IMR-90 (cell line): ENCODE data around the gene KIF12. TPM values are rescaled to one million over a fixed set of nuclear protein-coding genes. Genes with fewer than 3 reads are reported as not detected.

Source experiments
- ATAC-seq: fragments of 200-7000 bp; cut with Tn5 transposase; 2 replicates; pipeline ENCODE4 v1.9.1; 2020; ENCODE audit warnings: low read depth, mild to moderate bottlenecking, moderate library complexity
- BruUV-seq: library from RNA; stranded (reverse); fragments of 400-500 nt; replicated peaks from 2 replicates; lab custom pipeline; 2021; lab: Mats Ljungman, UMichigan
- CTCF ChIA-PET: fragments of 300-600 bp; formaldehyde crosslinking; extraction: SDS; loops from one replicate; lab custom pipeline; 2021; ENCODE audit warnings: antibody characterized with exemption; lab: Yijun Ruan, JAX
- POLR2A ChIA-PET: fragments of 300-600 bp; sonication (Branson Sonifier 250); formaldehyde crosslinking; loops from one replicate; lab custom pipeline; 2022; ENCODE audit warnings: antibody characterized with exemption; ENCODE audit not compliant: unreplicated experiment; lab: Charles Lee
- DNase-seq: peaks from one replicate; pipeline ENCODE4 v3.0.0; 2013
- H2AFZ ChIP-seq: replicated peaks from 2 replicates; pipeline ENCODE3; 2013; ENCODE audit warnings: low read length, mild to moderate bottlenecking; ENCODE audit not compliant: poor library complexity
- H2AK5ac ChIP-seq: 2 replicates; pipeline ENCODE4 v1.6.1; 2013; ENCODE audit warnings: low read depth, low read length, inconsistent platforms
- H2AK9ac ChIP-seq: replicated peaks from 2 replicates; pipeline ENCODE3; 2013; ENCODE audit warnings: mild to moderate bottlenecking, low read depth, low read length, moderate library complexity; ENCODE audit not compliant: poor library complexity
- H2BK120ac ChIP-seq: 2 replicates; pipeline ENCODE4 v1.6.1; 2013; ENCODE audit warnings: low read depth, low read length, inconsistent platforms
- H2BK15ac ChIP-seq: 3 replicates; pipeline ENCODE4 v1.6.1; 2013; ENCODE audit warnings: low read depth, low read length, inconsistent platforms
- H2BK20ac ChIP-seq: 2 replicates; pipeline ENCODE4 v1.6.1; 2013; ENCODE audit warnings: low read depth, mild to moderate bottlenecking, inconsistent platforms, low read length, moderate library complexity
- H2BK5ac ChIP-seq: 2 replicates; pipeline ENCODE4 v1.6.1; 2013; ENCODE audit warnings: mild to moderate bottlenecking, low read depth, low read length, inconsistent platforms; ENCODE audit not compliant: poor library complexity, severe bottlenecking
- H3K14ac ChIP-seq: replicated peaks from 2 replicates; pipeline ENCODE4 v1.6.1; 2013; ENCODE audit warnings: low read depth, low read length, inconsistent platforms
- H3K18ac ChIP-seq: 2 replicates; pipeline ENCODE4 v1.6.1; 2013; ENCODE audit warnings: low read depth, low read length, control low read depth
- H3K23ac ChIP-seq: 2 replicates; pipeline ENCODE4 v1.6.1; 2013; ENCODE audit warnings: low read depth, low read length, inconsistent platforms
- H3K27ac ChIP-seq: 2 replicates; pipeline ENCODE4 v1.5.1; 2013; ENCODE audit warnings: mild to moderate bottlenecking, control low read depth, low read length; ENCODE audit not compliant: insufficient read depth
- H3K27me3 ChIP-seq: 2 replicates; pipeline ENCODE4 v1.6.1; 2013; ENCODE audit warnings: low read length; ENCODE audit not compliant: control insufficient read depth, insufficient read depth
- H3K36me3 ChIP-seq: 2 replicates; pipeline ENCODE4 v1.6.1; 2013; ENCODE audit warnings: low read length, mixed read lengths; ENCODE audit not compliant: control insufficient read depth, insufficient read depth
- H3K4ac ChIP-seq: 2 replicates; pipeline ENCODE4 v1.6.1; 2013; ENCODE audit warnings: low read depth, low read length, inconsistent platforms
- H3K4me1 ChIP-seq: 2 replicates; pipeline ENCODE4 v1.6.1; 2013; ENCODE audit warnings: low read length, mixed read lengths; ENCODE audit not compliant: control insufficient read depth, insufficient read depth
- H3K4me2 ChIP-seq: 2 replicates; pipeline ENCODE4 v1.6.1; 2013; ENCODE audit warnings: low read depth, mild to moderate bottlenecking, control low read depth, low read length, moderate library complexity
- H3K4me3 ChIP-seq: 2 replicates; pipeline ENCODE4 v1.5.1; 2013; ENCODE audit warnings: low read depth, mild to moderate bottlenecking, control low read depth, low read length, moderate library complexity; ENCODE audit not compliant: insufficient read depth
- H3K56ac ChIP-seq: 2 replicates; pipeline ENCODE4 v1.6.1; 2013; ENCODE audit warnings: low read length, inconsistent platforms; ENCODE audit not compliant: insufficient read depth; ENCODE audit errors: extremely low read depth
- H3K79me1 ChIP-seq, 2 experiments: 2 replicates each; pipeline ENCODE4 v1.6.1; 2013; ENCODE audit warnings: low read length in 2 of 2, inconsistent platforms in 1 of 2, low read depth in 1 of 2
- H3K9ac ChIP-seq: 2 replicates; pipeline ENCODE4 v1.6.1; 2013; ENCODE audit warnings: low read depth, low read length, control low read depth
- H3K9me1 ChIP-seq: 2 replicates; pipeline ENCODE4 v1.6.1; 2013; ENCODE audit warnings: low read length, inconsistent platforms; ENCODE audit not compliant: insufficient read depth
- H3K9me3 ChIP-seq: 2 replicates; pipeline ENCODE4 v1.6.1; 2013; ENCODE audit warnings: low read length; ENCODE audit not compliant: control insufficient read depth, insufficient read depth
- H4K20me1 ChIP-seq: 2 replicates; pipeline ENCODE4 v1.6.1; 2013; ENCODE audit warnings: low read length, inconsistent platforms; ENCODE audit not compliant: insufficient read depth
- H4K5ac ChIP-seq: 2 replicates; pipeline ENCODE4 v1.6.1; 2013; ENCODE audit warnings: mild to moderate bottlenecking, low read depth, low read length, control low read depth
- H4K8ac ChIP-seq, 2 experiments: 2 replicates each; pipeline ENCODE4 v1.6.1; 2013; ENCODE audit warnings: low read depth in 2 of 2, low read length in 2 of 2, control low read depth in 1 of 2, inconsistent platforms in 1 of 2
- H4K91ac ChIP-seq: 2 replicates; pipeline ENCODE4 v1.6.1; 2013; ENCODE audit warnings: low read depth, low read length, inconsistent platforms; ENCODE audit not compliant: insufficient read depth
- BHLHE40 ChIP-seq: fragments of 150-350 bp; IDR thresholded peaks from 2 replicates; pipeline ENCODE4 v1.6.1; 2016; ENCODE audit warnings: mild to moderate bottlenecking, low read depth, low read length
- CEBPB ChIP-seq: IDR thresholded peaks from 2 replicates; pipeline ENCODE4 v1.6.1; 2012; ENCODE audit warnings: low read depth, low read length, improper control_type of control experiment
- CHD1 ChIP-seq: IDR thresholded peaks from 2 replicates; pipeline ENCODE4 v1.6.1; 2012; ENCODE audit warnings: low read depth, low read length, improper control_type of control experiment
- FOS ChIP-seq: fragments of 150-350 bp; IDR thresholded peaks from 2 replicates; pipeline ENCODE4 v1.6.1; 2016; ENCODE audit warnings: low read depth, low read length
- MAFK ChIP-seq: IDR thresholded peaks from 2 replicates; pipeline ENCODE4 v1.6.1; 2012; ENCODE audit warnings: low read depth, low read length, improper control_type of control experiment
- NFE2L2 ChIP-seq: fragments of 150-350 bp; IDR thresholded peaks from 2 replicates; pipeline ENCODE4 v1.6.1; 2016; ENCODE audit warnings: low read depth, mild to moderate bottlenecking, low read length
- POLR2A ChIP-seq: IDR thresholded peaks from 2 replicates; pipeline ENCODE4 v1.6.1; 2012; ENCODE audit warnings: mild to moderate bottlenecking, low read depth, low read length
- RAD21 ChIP-seq: IDR thresholded peaks from 2 replicates; pipeline ENCODE4 v1.6.1; 2012; ENCODE audit warnings: low read length, improper control_type of control experiment
- RCOR1 ChIP-seq: IDR thresholded peaks from 2 replicates; pipeline ENCODE4 v1.6.1; 2012; ENCODE audit warnings: mild to moderate bottlenecking, low read length, improper control_type of control experiment; ENCODE audit not compliant: insufficient replicate concordance
- RFX5 ChIP-seq: IDR thresholded peaks from 2 replicates; pipeline ENCODE4 v1.8.0; 2012; ENCODE audit warnings: low read depth, mild to moderate bottlenecking, low read length, moderate library complexity
- SMC3 ChIP-seq: fragments of 150-350 bp; IDR thresholded peaks from 2 replicates; pipeline ENCODE4 v1.6.1; 2016; ENCODE audit warnings: low read depth, mild to moderate bottlenecking, antibody characterized with exemption, low read length, moderate library complexity
- WGBS, 2 experiments: methylation state at CpG; one replicate each; pipeline versions ENCODE4 v1.1.5 to v1.1.7; 2013; ENCODE audit warnings: missing lambda C conversion rate in 2 of 2; ENCODE audit not compliant: insufficient read length in 1 of 2; ENCODE audit errors: extremely low coverage in 2 of 2; 5-methylcytosine and 5-hydroxymethylcytosine counted together
- dilution Hi-C: fragments of 300-500 bp; cut with HindIII; formaldehyde crosslinking; loops from one replicate; pipeline ENCODE4 v1.14.3; 2018; ENCODE audit warnings: low sequenced_read_pairs; ENCODE audit not compliant: unreplicated experiment
- in situ Hi-C: fragments of 300-500 bp; cut with MboI; formaldehyde crosslinking; loops from 3 replicates; pipeline ENCODE4 v1.14.3; 2019; ENCODE audit warnings: low sequenced_read_pairs, inconsistent platforms, mixed read lengths
- intact Hi-C: fragments of 100-400 bp; cut with micrococcal nuclease; formaldehyde crosslinking; loops from 2 replicates; pipeline ENCODE4 v1.10.0; 2022
- polyA plus RNA-seq, 3 experiments: library from polyadenylated mRNA; depleted of rRNA; stranded (reverse); fragments of >200 nt; gene quantifications; 2 replicates each; pipeline ENCODE4 v1.2.3, GENCODE V29; 2012; ENCODE audit warnings: low replicate concordance in 1 of 3
- total RNA-seq: library from RNA; depleted of rRNA; stranded (reverse); fragments of >200 nt; gene quantifications from 2 replicates; pipeline ENCODE4 v1.2.3, GENCODE V29; 2012
- TF ChIP-seq, protein P1 (sequence below): fragments of 150-350 bp; IDR thresholded peaks from 2 replicates; pipeline ENCODE4 v1.6.1; 2016; ENCODE audit warnings: low read depth, mild to moderate bottlenecking, low read length, moderate library complexity, borderline replicate concordance
- TF ChIP-seq, protein P2 (sequence below): fragments of 150-350 bp; IDR thresholded peaks from 2 replicates; pipeline ENCODE4 v1.6.1; 2017; ENCODE audit warnings: mild to moderate bottlenecking, antibody characterized with exemption, low read length, low read depth
- TF ChIP-seq, protein P3 (sequence below): conservative IDR thresholded peaks from 2 replicates; pipeline ENCODE4 v1.5.1; 2012; ENCODE audit warnings: mild to moderate bottlenecking, low read depth, low read length, improper control_type of control experiment

KIF12 gene
- total and polyA plus RNA-seq, 2 of the 4 experiments (the other 2 are of a cell fraction): not detected

DNA sequence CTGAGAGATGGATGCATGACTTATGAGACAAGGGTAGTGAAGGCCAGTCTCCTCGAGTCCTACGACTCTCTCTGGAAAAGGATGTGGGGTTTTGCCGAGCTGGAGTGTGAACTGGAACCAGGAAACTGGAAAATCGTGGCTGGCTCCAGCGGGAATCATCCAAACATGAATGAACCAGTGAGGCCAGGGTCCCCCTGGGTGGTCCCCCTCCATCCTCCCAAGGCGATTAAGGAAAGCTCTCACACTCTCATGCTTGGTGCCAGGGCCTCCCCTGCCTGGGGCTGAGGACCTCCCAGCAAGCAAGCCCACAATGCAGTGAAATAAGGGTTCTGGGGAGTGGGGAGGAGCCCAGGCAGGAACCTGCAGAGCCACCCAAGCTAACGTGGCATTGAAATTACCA lies 11.4 kb downstream of the KIF12 start:
- no peak overlapping the region for H2BK5ac ChIP-seq
- no peak overlapping the region for H2BK120ac ChIP-seq
- H3K9me3 ChIP-seq: 0 out of 2 replicates have a peak, but pooled peaks cover 2% of the 10 kb centered on the region
- in situ Hi-C loops: no loop called here
- no peak for DNase-seq
- H3K4ac ChIP-seq: no peak overlapping the region
- no peaks in the 10 kb centered on the region for H3K4me1 ChIP-seq
- CTCF ChIA-PET: no interaction called here
- no peak overlapping the region for H2AK9ac ChIP-seq
- no peak overlapping the region for H4K5ac ChIP-seq
- H3K4me2 ChIP-seq: no peak overlapping the region
- no peak for TF ChIP-seq CHD1
- TF ChIP-seq CEBPB: no peak
- no peak for TF ChIP-seq RAD21
- TF ChIP-seq, protein P1, sequence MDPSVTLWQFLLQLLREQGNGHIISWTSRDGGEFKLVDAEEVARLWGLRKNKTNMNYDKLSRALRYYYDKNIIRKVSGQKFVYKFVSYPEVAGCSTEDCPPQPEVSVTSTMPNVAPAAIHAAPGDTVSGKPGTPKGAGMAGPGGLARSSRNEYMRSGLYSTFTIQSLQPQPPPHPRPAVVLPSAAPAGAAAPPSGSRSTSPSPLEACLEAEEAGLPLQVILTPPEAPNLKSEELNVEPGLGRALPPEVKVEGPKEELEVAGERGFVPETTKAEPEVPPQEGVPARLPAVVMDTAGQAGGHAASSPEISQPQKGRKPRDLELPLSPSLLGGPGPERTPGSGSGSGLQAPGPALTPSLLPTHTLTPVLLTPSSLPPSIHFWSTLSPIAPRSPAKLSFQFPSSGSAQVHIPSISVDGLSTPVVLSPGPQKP: no peak
- no peak for TF ChIP-seq MAFK
- TF ChIP-seq RCOR1: no peak
- TF ChIP-seq NFE2L2: no peak
- TF ChIP-seq SMC3: no peak
- TF ChIP-seq, protein P2, sequence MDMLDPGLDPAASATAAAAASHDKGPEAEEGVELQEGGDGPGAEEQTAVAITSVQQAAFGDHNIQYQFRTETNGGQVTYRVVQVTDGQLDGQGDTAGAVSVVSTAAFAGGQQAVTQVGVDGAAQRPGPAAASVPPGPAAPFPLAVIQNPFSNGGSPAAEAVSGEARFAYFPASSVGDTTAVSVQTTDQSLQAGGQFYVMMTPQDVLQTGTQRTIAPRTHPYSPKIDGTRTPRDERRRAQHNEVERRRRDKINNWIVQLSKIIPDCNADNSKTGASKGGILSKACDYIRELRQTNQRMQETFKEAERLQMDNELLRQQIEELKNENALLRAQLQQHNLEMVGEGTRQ: no peak
- TF ChIP-seq FOS: no peak
- TF ChIP-seq BHLHE40: no peak
- TF ChIP-seq POLR2A: no peak
- TF ChIP-seq, protein P3, sequence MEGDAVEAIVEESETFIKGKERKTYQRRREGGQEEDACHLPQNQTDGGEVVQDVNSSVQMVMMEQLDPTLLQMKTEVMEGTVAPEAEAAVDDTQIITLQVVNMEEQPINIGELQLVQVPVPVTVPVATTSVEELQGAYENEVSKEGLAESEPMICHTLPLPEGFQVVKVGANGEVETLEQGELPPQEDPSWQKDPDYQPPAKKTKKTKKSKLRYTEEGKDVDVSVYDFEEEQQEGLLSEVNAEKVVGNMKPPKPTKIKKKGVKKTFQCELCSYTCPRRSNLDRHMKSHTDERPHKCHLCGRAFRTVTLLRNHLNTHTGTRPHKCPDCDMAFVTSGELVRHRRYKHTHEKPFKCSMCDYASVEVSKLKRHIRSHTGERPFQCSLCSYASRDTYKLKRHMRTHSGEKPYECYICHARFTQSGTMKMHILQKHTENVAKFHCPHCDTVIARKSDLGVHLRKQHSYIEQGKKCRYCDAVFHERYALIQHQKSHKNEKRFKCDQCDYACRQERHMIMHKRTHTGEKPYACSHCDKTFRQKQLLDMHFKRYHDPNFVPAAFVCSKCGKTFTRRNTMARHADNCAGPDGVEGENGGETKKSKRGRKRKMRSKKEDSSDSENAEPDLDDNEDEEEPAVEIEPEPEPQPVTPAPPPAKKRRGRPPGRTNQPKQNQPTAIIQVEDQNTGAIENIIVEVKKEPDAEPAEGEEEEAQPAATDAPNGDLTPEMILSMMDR: no peak
- no peak for TF ChIP-seq RFX5
- no peak overlapping the region for H2AK5ac ChIP-seq
- no peak overlapping the region for H3K14ac ChIP-seq
- no peaks in the 10 kb centered on the region for H3K9me1 ChIP-seq
- no peaks in the 10 kb centered on the region; the same call in 1 of the 2 replicates for H4K20me1 ChIP-seq
- no peak overlapping the region for H2BK15ac ChIP-seq
- no peak overlapping the region for H3K56ac ChIP-seq
- ATAC-seq: no peak
- H4K91ac ChIP-seq: no peak overlapping the region
- no peak overlapping the region for H3K23ac ChIP-seq
- H4K8ac ChIP-seq: no peak overlapping the region
- 57% methylated on average over 2 of the region's 7 CpGs; no CpG with 5 or more reads in 1 of the 2 experiments for WGBS, 2 experiments
- H3K79me1 ChIP-seq: no peaks in the 10 kb centered on the region
- H2BK20ac ChIP-seq: no peak overlapping the region
- POLR2A ChIA-PET: no interaction called here
- no TSS peak for BruUV-seq
- dilution Hi-C loops: no loop called here
- H3K9ac ChIP-seq: no peak overlapping the region
- no peak overlapping the region for H3K4me3 ChIP-seq
- H3K27me3 ChIP-seq: peaks cover 60% of the 10 kb centered on the region
- intact Hi-C loops: no loop called here
- H3K18ac ChIP-seq: no peak overlapping the region
- H3K36me3 ChIP-seq: no peaks in the 10 kb centered on the region
- H3K27ac ChIP-seq: no peak overlapping the region
- H2AFZ ChIP-seq: no peak overlapping the region
